Peyer's patch (tissue), 4 donors: Measurements from ENCODE around the gene CYP4F22. TPM values are rescaled to one million over a fixed set of nuclear protein-coding genes. Genes with fewer than 3 reads are reported as not detected.
"Not testable (repeated sequence)": the region's sequence is repeated elsewhere in the genome, so short reads cannot be mapped to it uniquely, and the experiment has no call there.

Source experiments
- DNase-seq, 3 donors: peaks; one replicate each; pipeline ENCODE4 v3.0.0-alpha.2; 2017 to 2019
- H3K27ac ChIP-seq, 4 donors: fragments of 200-600 bp; sonication (generic); one replicate each; pipeline ENCODE4 v1.5.1; 2016 to 2019
- H3K27me3 ChIP-seq, 2 donors: fragments of 200-600 bp; sonication (generic); one replicate each; pipeline ENCODE4 v1.5.1; 2019
- H3K36me3 ChIP-seq, 3 donors: fragments of 200-600 bp; sonication (generic); one replicate each; pipeline ENCODE4 v1.5.1; 2016 to 2019
- H3K4me1 ChIP-seq, 4 donors: fragments of 200-600 bp; sonication (generic); one replicate each; pipeline ENCODE4 v1.5.1; 2016 to 2019
- H3K4me3 ChIP-seq, 4 donors: fragments of 200-600 bp; sonication (generic); 1 replicate in 3 of 4; 2 replicates in 1 of 4; pipeline ENCODE4 v1.5.1; 2016 to 2019; ENCODE audit warnings: mild to moderate bottlenecking in 1 of 4
- H3K9me3 ChIP-seq, 4 donors: fragments of 200-600 bp; sonication (generic); one replicate each; pipeline ENCODE4 v1.5.1; 2016 to 2019; ENCODE audit warnings: mild to moderate bottlenecking in 1 of 4
- POLR2A ChIP-seq, 2 donors: fragments of 450-650 bp; IDR thresholded peaks; one replicate each; pipeline ENCODE4 v1.5.1; 2017; ENCODE audit warnings: antibody characterized with exemption in 2 of 2, mild to moderate bottlenecking in 2 of 2, moderate library complexity in 2 of 2
- total RNA-seq, 4 donors: library from RNA; depleted of rRNA; stranded (reverse); fragments of >200 nt; gene quantifications; one replicate each; pipeline ENCODE4 v1.1.0, GENCODE V29; 2016
- TF ChIP-seq, protein P1 (sequence below), 6 experiments: fragments of 450-650 bp in 4 of 6; fragments of 200-600 bp in 2 of 6; sonication (generic) in 1 of 6; IDR thresholded peaks; one replicate each; pipeline ENCODE4 v1.5.1; 2017 to 2019; ENCODE audit warnings: antibody characterized with exemption in 6 of 6, mild to moderate bottlenecking in 3 of 6, moderate library complexity in 1 of 6

CYP4F22 gene
- total RNA-seq, 4 donors from 2014 or later, result not detected

DNA sequence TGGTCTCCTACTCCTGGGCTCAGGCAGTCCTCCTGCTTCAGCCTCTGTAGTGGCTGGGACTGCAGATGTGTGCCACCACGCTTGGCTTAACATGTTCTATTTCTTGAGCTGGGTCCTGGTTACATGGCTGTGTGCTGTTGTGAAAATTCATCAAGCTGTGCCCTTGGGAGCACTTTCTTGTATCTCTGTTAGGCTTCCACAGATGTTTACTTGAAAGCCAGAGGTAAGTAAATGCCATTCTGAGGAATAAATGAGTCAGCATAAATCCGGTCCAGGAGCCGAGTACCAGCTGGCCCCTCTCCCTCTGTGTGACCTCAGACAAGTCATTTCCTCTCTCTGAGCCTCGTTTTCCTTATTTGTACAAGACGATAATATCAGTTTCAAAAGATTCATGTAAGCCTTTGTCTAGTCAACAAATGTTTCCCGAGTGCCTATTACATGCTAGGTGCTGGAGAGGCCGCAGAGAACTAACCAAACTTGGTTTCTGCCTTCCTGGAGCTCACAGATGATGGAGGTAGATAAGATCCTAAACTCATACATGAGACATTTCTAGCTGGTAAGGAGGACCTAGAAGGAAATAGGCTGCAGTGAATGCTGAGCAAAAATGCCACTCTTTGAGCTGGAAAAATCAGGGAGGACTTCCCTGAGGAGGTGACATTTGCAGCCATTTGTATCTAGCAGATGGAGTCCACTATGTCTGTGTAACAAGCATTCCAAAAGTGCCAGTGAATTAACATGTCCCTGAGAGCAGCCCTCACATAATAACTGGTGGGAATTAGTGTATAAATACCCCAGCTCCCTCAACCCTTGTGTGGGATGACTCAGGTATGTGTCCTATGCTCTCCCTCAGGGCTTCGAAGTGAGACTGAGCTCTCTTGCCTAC is 41.2 kb upstream of the CYP4F22 start:
- Histone ChIP-seq H3K27ac (peak overlapping the region; percentile 17 to 39 (median 29)), H3K4me1 (peaks cover 0 to 15% (median 9%) of the 10 kb centered on the region in 4 donors), H3K36me3 (no peaks in the 10 kb centered on the region), H3K27me3 (peaks cover 0 to 6% of the 10 kb centered on the region in 2 donors), H3K4me3 (no peak overlapping the region), H3K9me3 (no peaks in the 10 kb centered on the region)
- TF ChIP-seq, protein P1, sequence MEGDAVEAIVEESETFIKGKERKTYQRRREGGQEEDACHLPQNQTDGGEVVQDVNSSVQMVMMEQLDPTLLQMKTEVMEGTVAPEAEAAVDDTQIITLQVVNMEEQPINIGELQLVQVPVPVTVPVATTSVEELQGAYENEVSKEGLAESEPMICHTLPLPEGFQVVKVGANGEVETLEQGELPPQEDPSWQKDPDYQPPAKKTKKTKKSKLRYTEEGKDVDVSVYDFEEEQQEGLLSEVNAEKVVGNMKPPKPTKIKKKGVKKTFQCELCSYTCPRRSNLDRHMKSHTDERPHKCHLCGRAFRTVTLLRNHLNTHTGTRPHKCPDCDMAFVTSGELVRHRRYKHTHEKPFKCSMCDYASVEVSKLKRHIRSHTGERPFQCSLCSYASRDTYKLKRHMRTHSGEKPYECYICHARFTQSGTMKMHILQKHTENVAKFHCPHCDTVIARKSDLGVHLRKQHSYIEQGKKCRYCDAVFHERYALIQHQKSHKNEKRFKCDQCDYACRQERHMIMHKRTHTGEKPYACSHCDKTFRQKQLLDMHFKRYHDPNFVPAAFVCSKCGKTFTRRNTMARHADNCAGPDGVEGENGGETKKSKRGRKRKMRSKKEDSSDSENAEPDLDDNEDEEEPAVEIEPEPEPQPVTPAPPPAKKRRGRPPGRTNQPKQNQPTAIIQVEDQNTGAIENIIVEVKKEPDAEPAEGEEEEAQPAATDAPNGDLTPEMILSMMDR (IDR thresholded peaks at IDR 0.05), result no peak
- no peak for TF ChIP-seq POLR2A (IDR thresholded peaks at IDR 0.05)
- DNase-seq, result peak in 1 of 3 donors; percentile 67

DNA sequence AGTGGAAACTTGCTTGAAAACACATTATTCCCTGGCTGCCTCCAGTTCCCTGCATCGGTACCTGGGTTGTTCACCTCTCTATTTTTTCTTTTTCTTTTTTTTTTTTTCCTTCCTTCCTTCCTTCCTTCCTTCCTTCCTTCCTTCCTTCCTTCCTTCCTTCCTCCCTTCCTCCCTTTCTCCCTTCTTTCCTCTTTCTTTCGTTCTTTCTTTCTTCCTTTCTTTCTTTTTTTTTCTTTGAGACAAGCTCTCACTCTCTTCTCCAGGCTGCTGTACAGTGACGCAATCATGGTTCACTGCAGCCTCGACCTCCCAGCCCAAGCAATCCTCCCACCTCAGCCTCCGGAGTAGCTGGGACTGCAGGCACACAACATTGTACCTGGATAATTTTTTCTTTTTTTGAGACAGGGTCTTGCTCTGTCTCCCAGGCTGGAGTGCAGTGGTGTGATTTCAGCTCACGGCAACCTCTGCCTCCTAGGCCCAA is 40.6 kb upstream of the CYP4F22 start:
- Histone ChIP-seq H3K27ac (peak overlapping the region in 2 of 4 donors; percentile 11 to 31), H3K4me1 (peaks cover 0 to 12% (median 9%) of the 10 kb centered on the region in 4 donors), H3K9me3 (no peaks in the 10 kb centered on the region), H3K36me3 (no peaks in the 10 kb centered on the region), H3K4me3 (no peak overlapping the region), H3K27me3 (peaks cover 0 to 6% of the 10 kb centered on the region in 2 donors)
- no peak for DNase-seq
- no peak for TF ChIP-seq POLR2A (IDR thresholded peaks at IDR 0.05)
- TF ChIP-seq, protein P1 (IDR thresholded peaks at IDR 0.05), result no peak

DNA sequence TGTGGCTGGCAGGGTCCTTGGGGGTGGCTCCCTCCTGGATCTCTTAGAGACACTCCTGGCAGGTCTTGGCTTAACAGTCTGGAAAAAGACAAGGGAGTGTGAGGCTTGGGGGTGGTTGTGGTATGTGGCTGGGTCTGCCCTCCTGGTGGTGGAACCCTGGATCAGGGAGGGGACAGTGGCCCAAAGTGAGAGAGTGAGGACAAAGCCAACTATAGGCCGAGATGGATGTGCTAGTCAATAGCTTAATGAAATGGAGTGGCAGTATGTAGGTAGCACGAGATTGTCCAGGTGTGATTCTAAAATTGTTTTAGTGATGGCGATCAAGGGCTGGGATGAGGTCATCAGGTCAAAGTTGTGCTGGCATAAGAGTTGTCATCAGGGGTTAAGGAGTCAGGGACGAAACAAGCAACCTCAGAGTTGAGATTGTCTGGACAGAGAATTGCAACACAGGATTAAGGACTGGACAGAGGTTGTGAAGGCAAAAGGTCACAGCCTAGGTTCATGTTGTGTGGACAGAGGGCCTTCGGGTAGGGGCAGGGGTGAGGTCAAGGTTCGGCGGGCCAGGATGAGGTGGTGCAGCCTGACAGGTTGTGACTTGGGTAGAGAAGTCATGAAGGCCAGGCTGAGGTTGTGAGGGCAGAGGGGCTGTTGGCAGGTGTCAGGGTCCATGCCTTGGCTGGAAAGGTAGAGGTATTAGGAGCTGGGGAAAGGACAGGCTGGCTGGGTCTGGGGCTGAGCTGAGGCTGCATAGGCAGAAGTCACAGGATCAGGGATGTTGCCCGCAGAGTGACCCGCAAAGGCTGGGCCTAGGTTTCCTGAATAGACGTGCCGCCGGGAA is 39.4 kb upstream of the CYP4F22 start:
- Histone ChIP-seq H3K27me3 (peaks cover 0 to 6% of the 10 kb centered on the region in 2 donors), H3K27ac (peak overlapping the region in 1 of 4 donors; percentile 38), H3K4me1 (peaks cover 0 to 11% (median 6%) of the 10 kb centered on the region in 4 donors), H3K4me3 (peak overlapping the region in 2 of 4 donors; percentile 25 to 49), H3K9me3 (no peaks in the 10 kb centered on the region), H3K36me3 (no peaks in the 10 kb centered on the region)
- TF ChIP-seq, protein P1 (IDR thresholded peaks at IDR 0.05), result no peak
- no peak for TF ChIP-seq POLR2A (IDR thresholded peaks at IDR 0.05)
- DNase-seq, result no peak

DNA sequence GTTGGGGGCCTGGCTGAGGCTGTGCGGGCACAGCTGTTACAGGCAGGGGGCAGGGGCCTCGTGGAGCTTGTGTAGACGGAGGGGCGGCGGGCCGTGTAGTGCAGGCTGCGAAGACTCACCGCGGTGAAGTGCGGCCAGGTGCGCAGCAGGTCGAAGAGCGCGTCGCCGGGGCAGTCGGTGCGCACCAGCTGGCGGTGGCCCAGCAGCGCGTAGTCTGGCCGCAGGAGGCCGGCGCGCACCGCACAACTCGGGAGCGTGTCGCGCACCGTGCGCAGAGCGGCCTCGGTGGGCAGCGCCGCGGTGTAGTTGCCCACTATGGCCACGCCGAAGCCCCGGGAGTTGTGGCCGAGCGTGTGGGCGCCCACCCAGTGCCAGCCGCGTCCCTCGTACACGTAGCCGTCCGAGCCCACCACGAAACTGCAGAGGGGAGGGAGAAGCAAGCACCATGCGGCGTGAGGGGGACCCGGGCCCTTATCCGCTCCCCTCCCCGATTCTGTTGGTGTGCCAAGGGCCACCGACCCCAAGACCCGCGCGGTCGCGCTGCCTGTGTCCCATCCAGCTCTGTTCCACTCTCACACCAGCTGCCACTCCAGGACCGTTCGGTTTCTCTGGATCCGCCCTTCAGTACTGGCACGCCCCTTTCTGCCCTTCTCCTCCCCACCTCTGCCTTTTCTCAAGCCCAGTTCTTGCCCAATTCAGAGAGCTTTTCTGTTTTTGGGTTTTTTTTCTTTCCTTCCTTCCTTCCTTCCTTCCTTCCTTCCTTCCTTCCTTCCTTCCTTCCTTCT is 38.6 kb upstream of the CYP4F22 start:
- Histone ChIP-seq H3K27ac (peak overlapping the region in 1 of 4 donors; percentile 38), H3K4me1 (peaks cover 0 to 11% (median 6%) of the 10 kb centered on the region in 4 donors), H3K4me3 (peak overlapping the region; percentile 25 to 51 (median 45)), H3K9me3 (no peaks in the 10 kb centered on the region), H3K36me3 (no peaks in the 10 kb centered on the region), H3K27me3 (peaks cover 0 to 6% of the 10 kb centered on the region in 2 donors)
- TF ChIP-seq, protein P1 (IDR thresholded peaks at IDR 0.05), result no peak
- TF ChIP-seq POLR2A (IDR thresholded peaks at IDR 0.05), result no peak
- DNase-seq, result no peak

DNA sequence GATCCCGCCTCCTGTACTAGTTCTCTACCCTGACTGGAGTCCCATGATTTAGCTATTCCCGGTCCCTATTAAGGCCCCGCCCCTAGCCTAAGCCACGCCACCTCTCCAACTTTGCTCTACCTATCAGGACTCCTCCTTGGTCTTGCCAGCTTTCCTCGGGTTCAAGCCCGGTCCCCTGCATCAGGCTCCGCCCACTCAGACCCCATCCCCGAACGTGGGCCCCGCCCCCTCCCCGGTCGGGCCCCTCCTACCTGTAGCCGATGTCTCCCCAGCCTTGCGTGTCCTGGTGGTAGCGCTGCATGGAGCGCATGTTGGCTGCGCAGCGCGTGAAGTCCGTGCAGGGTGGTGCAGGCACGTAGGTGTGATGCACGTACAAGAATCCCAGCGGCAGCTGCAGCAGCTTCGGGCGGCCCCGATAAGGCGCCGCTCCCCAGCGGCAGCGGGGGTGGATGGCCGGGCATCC is 36.7 kb upstream of the CYP4F22 start:
- Histone ChIP-seq H3K27ac (no peak overlapping the region), H3K4me3 (no peak overlapping the region), H3K27me3 (peaks cover 0 to 6% of the 10 kb centered on the region in 2 donors), H3K36me3 (no peaks in the 10 kb centered on the region), H3K4me1 (peaks cover 0 to 6% (median 5%) of the 10 kb centered on the region in 4 donors), H3K9me3 (no peaks in the 10 kb centered on the region)
- no peak for DNase-seq
- TF ChIP-seq, protein P1 (IDR thresholded peaks at IDR 0.05), result no peak
- TF ChIP-seq POLR2A (IDR thresholded peaks at IDR 0.05), result no peak

DNA sequence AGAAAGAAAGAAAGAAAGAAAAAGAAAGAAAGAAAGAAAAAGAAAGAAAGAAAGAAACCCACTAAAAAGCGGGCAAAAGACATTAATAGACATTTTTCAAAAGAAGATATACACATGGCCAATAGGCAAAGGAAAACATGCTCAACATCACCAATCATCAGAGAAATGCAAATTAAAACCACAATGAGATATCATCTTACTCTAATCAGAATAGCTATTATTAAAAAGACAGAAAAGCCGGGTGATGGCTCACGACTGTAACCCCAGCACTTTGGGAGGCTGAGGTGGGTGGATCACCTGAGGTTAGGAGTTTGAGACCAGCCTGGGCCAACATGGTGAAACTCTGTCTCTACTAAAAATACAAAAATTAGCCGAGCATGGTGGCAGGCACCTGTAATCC is 34.5 kb upstream of the CYP4F22 start:
- H3K27me3 ChIP-seq, DNase-seq, H3K4me3 ChIP-seq, H3K4me1 ChIP-seq, H3K27ac ChIP-seq, H3K9me3 ChIP-seq, H3K36me3 ChIP-seq: not testable (repeated sequence)
